ENCODE results near the gene LIMD2. TPM values are rescaled to one million over a fixed set of nuclear protein-coding genes. Genes with fewer than 3 reads are reported as not detected.

Gene LIMD2
- total RNA-seq, 2 donors from 2014 or later: 451 to 473 TPM

- no peaks in the 10 kb centered on the region for H3K27me3 Mint-ChIP-seq
- H3K27ac Mint-ChIP-seq: peak overlapping the region; percentile 95
- H3K4me1 Mint-ChIP-seq: peaks cover 56% of the 10 kb centered on the region
- DNase-seq (peak; percentile 60 to 78 (median 70)), ATAC-seq (peak; percentile 34)
- H3K4me3 Mint-ChIP-seq: peak overlapping the region; percentile 99
- peaks cover 5% of the 10 kb centered on the region for H3K36me3 Mint-ChIP-seq (ENCODE audit: low read depth)
- H3K9me3 ChIP-seq (ENCODE audit: control insufficient read depth, low read length, poor library complexity, severe bottlenecking): no peaks in the 10 kb centered on the region
Observed at GRCh38 chr17:63697341-63698286, 2.3 kb downstream of the LIMD2 start.

DNA sequence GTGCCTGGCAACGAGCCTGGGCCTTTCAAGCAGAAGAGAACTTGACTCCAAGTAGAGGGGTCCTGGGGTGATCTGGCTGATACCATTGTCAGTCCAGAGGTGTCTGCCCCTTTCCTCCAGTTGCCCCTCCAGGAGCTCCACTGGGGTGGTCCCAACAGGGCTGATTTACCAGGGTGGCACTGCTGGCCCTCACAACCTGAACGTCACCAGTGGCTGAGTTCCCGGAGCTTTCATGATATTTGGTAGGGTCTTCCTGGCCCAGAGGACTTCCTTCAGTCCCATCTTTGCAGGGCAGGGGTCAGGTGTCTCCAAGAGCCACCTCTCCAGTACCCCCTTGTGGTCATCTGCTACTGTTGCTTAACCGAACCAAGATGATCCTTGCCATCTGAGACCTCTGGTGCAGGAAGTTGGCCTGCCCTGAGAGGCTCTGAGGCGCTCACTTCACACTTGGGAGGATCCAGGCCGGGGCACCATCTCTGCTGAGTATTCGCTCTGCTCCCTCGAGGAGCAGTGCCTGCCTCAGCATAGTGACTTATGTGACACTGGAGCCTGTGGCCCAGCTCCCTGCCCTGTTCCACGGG is 3.5 kb downstream of the LIMD2 start:
- DNase-seq: no peak
- peaks cover 52% of the 10 kb centered on the region for H3K4me1 Mint-ChIP-seq
- no peaks in the 10 kb centered on the region for H3K9me3 ChIP-seq (ENCODE audit: control insufficient read depth, low read length, poor library complexity, severe bottlenecking)
- no peak for ATAC-seq
- peaks cover 5% of the 10 kb centered on the region for H3K36me3 Mint-ChIP-seq (ENCODE audit: low read depth)
- H3K27me3 Mint-ChIP-seq: no peaks in the 10 kb centered on the region
- peak overlapping the region; percentile 95 for H3K27ac Mint-ChIP-seq
- peak overlapping the region; percentile 99 for H3K4me3 Mint-ChIP-seq

DNA sequence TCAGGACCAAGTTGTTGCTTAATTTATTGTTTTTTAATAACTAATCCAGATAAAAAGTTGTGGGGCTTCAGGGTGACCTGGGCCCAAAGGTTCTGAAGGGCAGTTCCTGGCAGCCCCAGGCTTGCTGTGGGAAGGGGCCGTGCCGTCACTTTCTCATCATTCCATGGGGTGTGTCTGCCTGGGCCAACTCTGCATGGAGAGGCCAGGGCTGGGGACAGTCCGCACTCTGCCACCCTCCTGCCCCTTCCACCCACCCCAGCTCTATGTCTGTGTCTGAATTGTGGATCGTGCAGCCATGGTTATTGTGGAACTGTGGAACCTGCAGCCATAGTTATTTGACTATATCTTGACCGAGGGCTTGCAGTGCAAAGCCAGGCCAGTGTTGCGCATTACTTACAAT is 4.0 kb downstream of the LIMD2 start:
- Mint-ChIP-seq H3K27me3 (no peaks in the 10 kb centered on the region), H3K4me1 (peaks cover 48% of the 10 kb centered on the region), H3K27ac (peak overlapping the region; percentile 95), H3K36me3 (ENCODE audit: low read depth) (peaks cover 7% of the 10 kb centered on the region), H3K4me3 (peak overlapping the region; percentile 99)
- no peaks in the 10 kb centered on the region for H3K9me3 ChIP-seq (ENCODE audit: control insufficient read depth, low read length, poor library complexity, severe bottlenecking)
- ATAC-seq (no peak), DNase-seq (no peak)

DNA sequence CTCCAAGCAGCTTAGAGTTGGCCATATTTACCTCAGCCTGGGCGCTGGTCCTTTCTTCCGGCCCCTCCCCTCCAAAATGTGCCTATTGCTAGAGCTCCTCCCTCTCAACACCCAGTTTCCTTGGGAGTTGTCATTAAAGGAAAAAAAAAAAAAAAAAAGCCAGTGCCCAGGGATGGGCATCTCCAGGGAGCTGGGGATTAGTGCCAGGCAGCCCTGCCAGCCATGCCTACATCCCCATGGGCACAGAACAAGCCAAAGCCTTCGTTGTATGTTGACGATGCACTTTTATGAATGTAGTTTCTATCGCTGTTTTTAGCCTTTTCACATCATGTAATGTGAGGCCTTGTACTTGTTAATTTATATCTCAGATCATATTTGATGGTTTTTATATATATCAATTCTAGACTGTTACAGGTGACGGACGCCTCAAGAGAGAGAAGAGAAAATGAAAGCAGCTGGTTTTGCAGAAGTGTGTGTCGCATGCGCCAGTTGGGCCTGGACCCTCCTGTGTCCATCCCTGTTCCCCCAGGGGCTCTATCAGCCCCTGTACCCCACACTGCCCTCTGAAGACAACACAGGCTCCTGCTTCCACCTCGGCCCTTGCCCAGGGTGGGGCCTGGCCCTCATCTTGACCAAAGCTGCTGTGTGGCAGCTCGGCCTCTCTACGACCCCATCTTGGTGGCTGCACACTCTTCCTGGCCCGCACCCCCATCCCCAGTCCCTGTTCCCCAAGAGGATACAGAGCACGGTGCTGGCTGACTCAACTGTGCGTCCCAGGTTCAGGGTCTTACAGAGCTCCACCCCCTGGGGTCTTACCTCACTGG is 4.8 kb downstream of the LIMD2 start:
- Mint-ChIP-seq H3K4me1 (peaks cover 48% of the 10 kb centered on the region), H3K36me3 (ENCODE audit: low read depth) (peaks cover 7% of the 10 kb centered on the region), H3K4me3 (peak overlapping the region; percentile 69), H3K27ac (peak overlapping the region; percentile 95), H3K27me3 (no peaks in the 10 kb centered on the region)
- H3K9me3 ChIP-seq (ENCODE audit: control insufficient read depth, low read length, poor library complexity, severe bottlenecking): no peaks in the 10 kb centered on the region
- no peak for DNase-seq
- ATAC-seq: no peak

GRCh38 chr17:63694229-63694949 is 5.5 kb downstream of the LIMD2 start:
- Mint-ChIP-seq H3K4me3 (peak overlapping the region; percentile 69), H3K4me1 (peaks cover 48% of the 10 kb centered on the region), H3K27ac (peak overlapping the region; percentile 95), H3K36me3 (ENCODE audit: low read depth) (peaks cover 7% of the 10 kb centered on the region), H3K27me3 (no peaks in the 10 kb centered on the region)
- no peaks in the 10 kb centered on the region for H3K9me3 ChIP-seq (ENCODE audit: control insufficient read depth, low read length, poor library complexity, severe bottlenecking)
- no peak for ATAC-seq
- no peak for DNase-seq

GRCh38 chr17:63693411-63694113 is 6.4 kb downstream of the LIMD2 start:
- H3K4me1 Mint-ChIP-seq: peaks cover 48% of the 10 kb centered on the region
- no peak for DNase-seq
- peak overlapping the region; percentile 67 for H3K4me3 Mint-ChIP-seq

GRCh38 chr17:63692195-63692816 is 7.6 kb downstream of the LIMD2 start:
- H3K36me3 Mint-ChIP-seq (ENCODE audit: low read depth): peaks cover 2% of the 10 kb centered on the region

More at GRCh38 chr17:63693411-63694113, 6.4 kb downstream of the LIMD2 start:
- ATAC-seq: no peak
- Mint-ChIP-seq H3K36me3 (ENCODE audit: low read depth) (peaks cover 7% of the 10 kb centered on the region), H3K27ac (peak overlapping the region; percentile 95), H3K27me3 (no peaks in the 10 kb centered on the region)
- no peaks in the 10 kb centered on the region for H3K9me3 ChIP-seq (ENCODE audit: control insufficient read depth, low read length, poor library complexity, severe bottlenecking)

GRCh38 chr17:63689479-63689878 is 10.4 kb downstream of the LIMD2 start:
- Mint-ChIP-seq H3K4me1 (peaks cover 21% of the 10 kb centered on the region), H3K4me3 (no peak overlapping the region), H3K27ac (peak overlapping the region; percentile 56), H3K27me3 (no peaks in the 10 kb centered on the region), H3K36me3 (ENCODE audit: low read depth) (peaks cover 2% of the 10 kb centered on the region)
- DNase-seq (no peak), ATAC-seq (no peak)
- H3K9me3 ChIP-seq (ENCODE audit: control insufficient read depth, low read length, poor library complexity, severe bottlenecking): no peaks in the 10 kb centered on the region

More at GRCh38 chr17:63692195-63692816, 7.6 kb downstream of the LIMD2 start:
- Mint-ChIP-seq H3K4me3 (no peak overlapping the region), H3K4me1 (peaks cover 40% of the 10 kb centered on the region), H3K27me3 (no peaks in the 10 kb centered on the region), H3K27ac (peak overlapping the region; percentile 95)
- DNase-seq (no peak), ATAC-seq (no peak)
- H3K9me3 ChIP-seq (ENCODE audit: control insufficient read depth, low read length, poor library complexity, severe bottlenecking): no peaks in the 10 kb centered on the region

GRCh38 chr17:63688396-63689020 is 11.4 kb downstream of the LIMD2 start:
- Mint-ChIP-seq H3K4me1 (peaks cover 16% of the 10 kb centered on the region), H3K4me3 (no peak overlapping the region), H3K27ac (peak overlapping the region; percentile 56), H3K36me3 (ENCODE audit: low read depth) (peaks cover 2% of the 10 kb centered on the region), H3K27me3 (no peaks in the 10 kb centered on the region)
- no peak for DNase-seq
- no peak for ATAC-seq
- H3K9me3 ChIP-seq (ENCODE audit: control insufficient read depth, low read length, poor library complexity, severe bottlenecking): no peaks in the 10 kb centered on the region

- H3K27ac Mint-ChIP-seq: peak overlapping the region; percentile 67
- no peak overlapping the region for H3K4me3 Mint-ChIP-seq
- ATAC-seq: no peak
Observed at GRCh38 chr17:63686138-63686685, 13.7 kb downstream of the LIMD2 start.

DNA sequence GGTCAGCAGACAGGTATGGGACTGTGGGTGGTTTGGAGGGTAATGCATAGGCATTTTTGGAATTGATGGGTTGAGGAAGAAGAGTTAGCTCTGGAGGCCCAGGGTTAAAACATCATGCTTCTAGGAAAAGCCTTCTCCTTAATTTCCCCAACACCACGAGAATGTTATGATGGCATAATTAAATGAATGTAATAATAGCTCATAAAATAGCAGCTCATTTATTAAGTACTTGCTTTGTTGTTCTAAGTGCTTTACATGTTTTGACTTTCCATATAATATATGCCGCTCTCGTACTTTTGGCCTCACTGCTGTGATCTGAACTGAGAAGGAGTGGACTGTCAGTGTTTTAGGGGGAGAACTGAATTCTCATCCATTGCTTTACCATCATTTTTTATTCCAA is 14.3 kb downstream of the LIMD2 start:
- no peaks in the 10 kb centered on the region for H3K36me3 Mint-ChIP-seq (ENCODE audit: low read depth)
- no peak for DNase-seq
- peak overlapping the region; percentile 67 for H3K27ac Mint-ChIP-seq
- H3K4me1 Mint-ChIP-seq: peaks cover 7% of the 10 kb centered on the region
- H3K9me3 ChIP-seq (ENCODE audit: control insufficient read depth, low read length, poor library complexity, severe bottlenecking): no peaks in the 10 kb centered on the region
- no peak overlapping the region for H3K4me3 Mint-ChIP-seq
- no peak for ATAC-seq
- H3K27me3 Mint-ChIP-seq: no peaks in the 10 kb centered on the region

More at GRCh38 chr17:63686138-63686685, 13.7 kb downstream of the LIMD2 start:
- no peaks in the 10 kb centered on the region for H3K9me3 ChIP-seq (ENCODE audit: control insufficient read depth, low read length, poor library complexity, severe bottlenecking)
- no peak for DNase-seq
- no peaks in the 10 kb centered on the region for H3K27me3 Mint-ChIP-seq
- peaks cover 2% of the 10 kb centered on the region for H3K36me3 Mint-ChIP-seq (ENCODE audit: low read depth)
- H3K4me1 Mint-ChIP-seq: peaks cover 7% of the 10 kb centered on the region
